ENCODE data around the gene NKG7.

Gene NKG7

GRCh38 chr19:51357952-51358351, 14.5 kb downstream of the NKG7 start:
- DNase-seq = no peak

GRCh38 chr19:51356159-51356801, 16.2 kb downstream of the NKG7 start:
- DNase-seq = no peak

- no peak for DNase-seq
Observed at GRCh38 chr19:51354742-51355148, 17.7 kb downstream of the NKG7 start.

- DNase-seq = no peak
Observed at GRCh38 chr19:51354103-51354741, 18.2 kb downstream of the NKG7 start.

GRCh38 chr19:51352783-51353360, 19.6 kb downstream of the NKG7 start:
- DNase-seq = no peak

GRCh38 chr19:51351266-51351990, 21.0 kb downstream of the NKG7 start:
- DNase-seq = no peak

GRCh38 chr19:51347209-51347928, 25.1 kb downstream of the NKG7 start:
- DNase-seq = no peak

GRCh38 chr19:51346742-51347141, 25.7 kb downstream of the NKG7 start:
- DNase-seq = no peak

GRCh38 chr19:51345076-51345620, 27.3 kb downstream of the NKG7 start:
- DNase-seq = no peak

- DNase-seq = no peak
Observed at GRCh38 chr19:51342631-51343569, 29.6 kb downstream of the NKG7 start.

- peak; percentile 8 for DNase-seq
Observed at GRCh38 chr19:51341976-51342580, 30.4 kb downstream of the NKG7 start, which contains the start of gene VSIG10L. Gene VSIG10L, minus strand, starts transcription at chr19:51342139. Its CDS starts 15 bp downstream, at chr19:51342124.

- no peak for DNase-seq
Observed at GRCh38 chr19:51341066-51341465, 31.4 kb downstream of the NKG7 start.

GRCh38 chr19:51339687-51340656, 32.5 kb downstream of the NKG7 start:
- peak; percentile 99 for DNase-seq

GRCh38 chr19:51339313-51339686, 33.2 kb downstream of the NKG7 start:
- no peak for DNase-seq

GRCh38 chr19:51338563-51339312, 33.7 kb downstream of the NKG7 start:
- peak; percentile 79 for DNase-seq

- DNase-seq = no peak
Observed at GRCh38 chr19:51337861-51338562, 34.4 kb downstream of the NKG7 start.

- DNase-seq = no peak
Observed at GRCh38 chr19:51337141-51337860, 35.2 kb downstream of the NKG7 start.
